NCI-H345 treated with DMSO at 0.1 percent for 48 hours (cell line): Measurements from ENCODE around the gene STOM.
A peak's percentile ranks its signal among the peaks of the same experiment; 100 is the strongest.

Experiments used
- DNase-seq: peaks from one replicate; lab custom pipeline; 2025; ENCODE audit not compliant: unreplicated experiment; lab: John Stamatoyannopoulos, UW

Gene STOM

GRCh38 chr9:121350993-121351561 lies 19.0 kb downstream of the STOM start:
- peak; percentile 2 for DNase-seq

GRCh38 chr9:121350036-121350435 lies 20.0 kb downstream of the STOM start:
- no peak for DNase-seq

- no peak for DNase-seq
These were observed 21.0 kb downstream of the STOM start for GRCh38 chr9:121349009-121349408.

GRCh38 chr9:121348221-121348620 lies 21.8 kb downstream of the STOM start:
- no peak for DNase-seq

GRCh38 chr9:121345070-121345469 lies 25.0 kb downstream of the STOM start:
- no peak for DNase-seq

- peak; percentile 12 for DNase-seq
These were observed 25.9 kb downstream of the STOM start for GRCh38 chr9:121344184-121344583.

GRCh38 chr9:121340676-121341392 lies 29.2 kb downstream of the STOM start:
- DNase-seq: no peak

- no peak for DNase-seq
These were observed 30.6 kb downstream of the STOM start for GRCh38 chr9:121339437-121339836.

- no peak for DNase-seq
These were observed 33.4 kb downstream of the STOM start for GRCh38 chr9:121336665-121337064.

GRCh38 chr9:121333950-121334773 lies 35.9 kb downstream of the STOM start:
- no peak for DNase-seq

GRCh38 chr9:121331992-121332685 lies 37.9 kb downstream of the STOM start:
- no peak for DNase-seq

GRCh38 chr9:121331549-121331948 lies 38.5 kb downstream of the STOM start:
- DNase-seq: no peak

- DNase-seq: no peak
These were observed 41.0 kb downstream of the STOM start for GRCh38 chr9:121328876-121329681.

GRCh38 chr9:121328476-121328875 lies 41.6 kb downstream of the STOM start:
- DNase-seq: no peak

- DNase-seq: no peak
These were observed 43.0 kb downstream of the STOM start for GRCh38 chr9:121326901-121327613.

- DNase-seq: no peak
These were observed 43.8 kb downstream of the STOM start for GRCh38 chr9:121326130-121326838.

- no peak for DNase-seq
These were observed 44.7 kb downstream of the STOM start for GRCh38 chr9:121325387-121325786.

GRCh38 chr9:121324755-121325154 lies 45.3 kb downstream of the STOM start:
- no peak for DNase-seq

- DNase-seq: no peak
These were observed 45.7 kb downstream of the STOM start for GRCh38 chr9:121324316-121324715.
